ENCODE measurements around the gene PTCH2. TPM values are rescaled to one million over a fixed set of nuclear protein-coding genes. Genes with fewer than 3 reads are reported as not detected.

Gene PTCH2
- total and polyA plus RNA-seq, 2 of the 13 experiments (the other 11 are each of a cell fraction or from before 2014, with no cell fraction given) = 0.60 to 1.5 TPM

GRCh38 chr1:44808063-44808937, 34.8 kb downstream of the PTCH2 start, which contains the start of gene BTBD19 (continued):
- no peak for TF ChIP-seq ZNF646 (CRISPR knock-in tag; IDR thresholded peaks at IDR 0.05)
- no peak for TF ChIP-seq HNRNPLL (IDR thresholded peaks at IDR 0.05; ENCODE audit: low read depth, low read length, poor library complexity, severe bottlenecking)
- TF ChIP-seq ZFP36L1 (CRISPR knock-in tag; IDR thresholded peaks at IDR 0.05) = peak; percentile 65; the same call in 1 of the 2 replicates
- TF ChIP-seq YEATS4 (CRISPR knock-in tag; IDR thresholded peaks at IDR 0.05; ENCODE audit: borderline replicate concordance) = no peak
- TF ChIP-seq AKAP8 (CRISPR knock-in tag; IDR thresholded peaks at IDR 0.05) = 0 out of 2 replicates have a peak, but pooled peaks have one; percentile 73
- 0 out of 2 replicates have a peak, but pooled peaks have one; percentile 23 for TF ChIP-seq ZBTB43 (CRISPR knock-in tag; conservative IDR thresholded peaks at IDR 0.05)
- no peak; the same call in 1 of the 2 replicates for TF ChIP-seq E2F5 (CRISPR knock-in tag; conservative IDR thresholded peaks at IDR 0.05)
- no peak; the same call in 1 of the 2 replicates for TF ChIP-seq ATF7-NPFF (CRISPR knock-in tag; IDR thresholded peaks at IDR 0.05; ENCODE audit: low read depth)
- no peak for TF ChIP-seq HNF1A (IDR thresholded peaks at IDR 0.05; ENCODE audit: low read depth)
- TF ChIP-seq HNF1A (CRISPR knock-in tag; IDR thresholded peaks at IDR 0.05; ENCODE audit: borderline replicate concordance) = no peak
- TF ChIP-seq SMAD9 (CRISPR knock-in tag; IDR thresholded peaks at IDR 0.05) = no peak
- TF ChIP-seq YY1 (IDR thresholded peaks at IDR 0.05; ENCODE audit: insufficient read depth, insufficient replicate concordance, low read depth, low read length) = no peak
- TF ChIP-seq ZNF441 (CRISPR knock-in tag; IDR thresholded peaks at IDR 0.05; ENCODE audit: borderline replicate concordance) = no peak
- TF ChIP-seq ZNF335 (CRISPR knock-in tag; IDR thresholded peaks at IDR 0.05) = no peak

Measured in HepG2 (cell line).